UCSD-AML1 (cell line): Measurements from ENCODE around the gene AVPR1B.
"Not testable (repeated sequence)": the region's sequence is repeated elsewhere in the genome, so short reads cannot be mapped to it uniquely, and the experiment has no call there.

ENCODE experiments used
- DNase-seq: peaks from one replicate; lab custom pipeline; 2025; ENCODE audit not compliant: unreplicated experiment; lab: John Stamatoyannopoulos, UW

AVPR1B gene

GRCh38 chr1:206082831-206083695 lies 34.1 kb downstream of the AVPR1B start:
- DNase-seq, result no peak

GRCh38 chr1:206081856-206082255 lies 35.3 kb downstream of the AVPR1B start:
- DNase-seq, result no peak

- DNase-seq, result no peak
Measured at GRCh38 chr1:206080026-206080820, 37.0 kb downstream of the AVPR1B start.

- DNase-seq, result no peak
Measured at GRCh38 chr1:206079135-206079534, 38.1 kb downstream of the AVPR1B start.

GRCh38 chr1:206075786-206076755 lies 41.1 kb downstream of the AVPR1B start:
- DNase-seq, result no peak

GRCh38 chr1:206074839-206075238 lies 42.3 kb downstream of the AVPR1B start:
- no peak for DNase-seq

- DNase-seq, result no peak
Measured at GRCh38 chr1:206070627-206071304, 46.4 kb downstream of the AVPR1B start.

- DNase-seq, result no peak
Measured at GRCh38 chr1:206068314-206068713, 48.9 kb downstream of the AVPR1B start.

- no peak for DNase-seq
Measured at GRCh38 chr1:206067486-206068227, 49.5 kb downstream of the AVPR1B start.

GRCh38 chr1:206066479-206067171 lies 50.6 kb downstream of the AVPR1B start:
- no peak for DNase-seq

- no peak for DNase-seq
Measured at GRCh38 chr1:206065547-206066145, 51.5 kb downstream of the AVPR1B start.

GRCh38 chr1:206064501-206064900 lies 52.7 kb downstream of the AVPR1B start:
- not testable (repeated sequence) for DNase-seq

GRCh38 chr1:206064001-206064400 lies 53.2 kb downstream of the AVPR1B start:
- not testable (repeated sequence) for DNase-seq

- DNase-seq, result no peak
Measured at GRCh38 chr1:206062464-206062863, 54.7 kb downstream of the AVPR1B start.

GRCh38 chr1:206060844-206061243 lies 56.3 kb downstream of the AVPR1B start:
- DNase-seq, result no peak
